GM18519 (cell line): Measurements from ENCODE around the gene ATP6V1D.
"Not testable (repeated sequence)": the region's sequence is repeated elsewhere in the genome, so short reads cannot be mapped to it uniquely, and the experiment has no call there.

Experiments used
- ATAC-seq: cut with Tn5 transposase; IDR thresholded peaks from one replicate; pipeline ENCODE4 v1.9.1; 2021; ENCODE audit warnings: mild to moderate bottlenecking, moderate library complexity; ENCODE audit not compliant: unreplicated experiment, low FRiP score

ATP6V1D gene

DNA sequence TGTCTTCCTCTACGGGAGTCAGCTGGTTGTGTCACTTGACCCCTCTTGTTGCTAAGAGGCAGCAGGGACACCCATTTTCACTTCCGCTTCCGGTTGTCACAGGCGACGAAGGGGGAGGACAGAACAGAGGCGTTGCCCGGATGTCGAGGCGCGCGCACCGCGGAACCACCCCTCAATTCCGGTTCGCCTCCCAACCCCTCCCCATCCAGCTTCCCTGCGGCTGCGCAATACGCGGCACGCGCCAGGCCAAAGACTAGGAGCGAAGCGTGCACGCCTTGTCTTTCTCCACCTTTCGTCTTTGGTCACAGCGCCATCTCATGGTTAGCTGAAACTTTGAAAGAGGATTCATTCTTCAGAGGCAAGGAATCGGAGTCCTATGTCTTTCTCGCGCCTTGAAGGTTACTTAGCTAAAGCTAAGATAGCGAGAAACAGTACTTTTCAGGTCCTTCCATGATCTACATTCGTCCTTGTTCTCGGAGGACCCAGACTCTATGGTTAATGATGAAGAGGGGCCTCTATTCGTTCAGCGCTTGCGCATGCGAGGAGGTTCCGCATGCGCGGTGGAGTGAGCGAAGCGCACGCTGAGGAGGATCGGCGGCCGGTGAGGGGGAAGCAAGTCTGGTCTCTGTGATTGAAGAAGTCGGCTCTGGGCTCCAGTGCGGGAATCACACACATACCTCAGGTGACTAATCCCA, at the start of gene ATP6V1D, which contains the start of gene EIF2S1:
Gene ATP6V1D, minus strand, starts transcription at position 30 of the 695 bp plus-strand sequence. CDS start 106 bp downstream, outside the sequence.
Gene EIF2S1, plus strand, starts transcription at position 554 of the 695 bp plus-strand sequence. CDS start 4,440 bp downstream, outside the sequence.
- ATAC-seq, result peak; percentile 75

DNA sequence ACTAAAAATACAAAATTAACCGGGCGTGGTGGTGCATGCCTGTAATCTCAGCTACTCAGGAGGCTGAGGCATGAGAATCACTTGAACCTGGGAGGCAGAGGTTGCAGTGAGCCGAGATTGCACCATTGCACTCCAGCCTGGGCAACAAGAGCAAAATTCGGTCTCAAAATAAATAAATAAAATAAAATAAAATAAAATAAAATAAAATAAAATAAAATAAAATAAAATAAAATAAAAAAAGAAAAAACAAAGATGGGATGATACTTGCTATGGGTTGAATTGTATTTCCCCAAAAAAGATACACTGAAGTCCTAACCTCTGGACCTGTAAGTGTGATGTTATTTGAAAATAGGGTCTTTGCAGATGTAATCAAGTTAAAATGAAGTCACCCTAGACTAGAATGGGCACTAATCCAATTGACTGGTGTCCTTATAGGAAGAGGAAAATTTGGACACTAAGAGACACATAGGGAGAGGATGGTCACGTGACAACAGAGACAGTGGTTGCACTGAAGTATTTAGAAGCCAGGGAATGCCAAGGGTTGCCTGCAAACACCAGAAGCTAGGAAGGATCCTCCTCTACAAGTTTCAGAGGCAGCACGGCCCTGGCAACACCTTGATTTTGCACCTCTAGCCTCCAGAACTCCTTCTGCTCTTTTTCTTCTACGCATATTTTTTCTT, 48.7 kb upstream of the ATP6V1D start:
- ATAC-seq, result not testable (repeated sequence)

DNA sequence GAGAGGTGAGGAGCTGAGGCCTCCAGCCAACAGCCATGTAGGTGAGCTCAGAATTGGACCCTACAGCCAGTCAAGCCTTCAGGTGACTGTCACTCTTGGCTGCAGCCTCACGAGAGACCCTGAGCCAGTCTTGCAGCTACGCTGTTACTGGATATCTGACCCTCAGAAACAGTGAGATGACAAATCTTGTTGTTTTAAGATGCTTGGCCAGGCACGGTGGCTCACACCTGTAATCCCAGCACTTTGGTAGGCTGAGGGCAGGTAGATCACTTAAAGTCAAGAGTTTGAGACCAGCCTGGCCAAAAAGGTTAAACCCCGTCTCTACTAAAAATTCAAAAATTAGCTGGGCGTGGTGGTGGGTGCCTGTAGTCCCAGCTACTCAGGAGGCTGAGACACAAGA, 46.2 kb upstream of the ATP6V1D start:
- ATAC-seq, result no peak

DNA sequence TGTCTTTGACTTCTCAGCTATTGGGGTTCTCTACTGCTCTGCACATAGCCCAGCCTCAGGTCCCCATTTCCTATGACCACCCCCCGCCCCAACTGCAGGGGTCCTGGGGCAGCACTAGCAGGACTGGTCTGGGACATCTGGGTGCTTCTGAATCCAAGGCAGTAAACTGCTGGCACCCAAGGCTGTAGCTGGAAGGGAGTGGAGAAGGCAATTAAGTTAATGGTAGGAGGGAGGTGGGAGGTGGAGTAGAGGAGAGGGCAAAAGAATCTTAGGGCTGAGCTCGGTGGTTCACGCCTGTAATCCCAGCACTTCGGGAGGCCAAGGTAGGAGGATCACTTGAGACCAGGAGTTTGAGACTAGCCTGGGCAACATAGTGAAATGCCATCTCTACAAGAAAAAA, 40.8 kb upstream of the ATP6V1D start:
- ATAC-seq, result no peak

DNA sequence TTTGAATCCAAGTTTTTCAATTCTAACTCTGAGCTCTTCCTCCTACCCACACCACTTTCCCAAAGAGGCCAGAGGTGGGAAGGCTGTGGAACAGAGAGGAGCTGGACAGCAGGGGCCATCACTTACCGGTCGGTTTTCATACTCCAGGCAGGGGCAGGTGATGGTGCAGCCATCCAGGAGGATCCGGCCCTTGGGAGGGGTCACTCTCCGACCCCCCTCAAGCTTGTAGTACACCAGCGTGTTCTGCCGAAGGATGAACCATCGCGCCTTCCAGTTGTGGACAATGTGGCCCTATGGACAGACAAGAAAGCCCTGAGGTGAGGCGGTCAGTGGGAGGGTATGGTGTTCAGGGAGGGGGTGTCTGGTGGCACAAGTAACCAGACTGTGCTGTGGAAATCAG, 37.9 kb upstream of the ATP6V1D start:
- ATAC-seq, result no peak

DNA sequence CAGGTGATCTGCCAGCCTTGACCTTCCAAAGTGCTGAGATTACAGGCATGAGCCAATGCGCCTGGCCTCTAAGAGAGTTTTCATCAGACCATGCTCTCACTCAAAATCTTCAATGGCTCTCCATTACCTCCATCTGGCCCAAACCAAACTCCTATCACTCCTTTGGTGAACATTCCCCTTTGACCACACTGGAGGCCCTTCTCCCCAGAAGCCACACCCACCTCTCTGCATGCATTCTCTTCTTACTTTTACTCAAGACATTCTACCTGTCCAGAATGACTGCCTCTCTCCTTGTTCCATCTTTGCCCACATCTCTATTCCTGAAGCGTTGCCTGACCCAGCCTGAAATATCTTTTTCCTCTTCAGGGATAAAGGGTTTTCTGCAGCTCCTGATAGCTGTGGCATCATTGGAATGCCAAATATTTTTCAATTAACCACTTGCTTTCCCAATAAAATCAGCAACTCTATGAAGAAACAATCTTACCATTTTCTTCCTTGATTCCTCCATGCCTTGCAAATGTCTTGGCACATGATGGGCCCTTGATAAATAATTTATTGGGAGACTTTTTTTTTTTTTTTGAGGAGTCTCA, 36.9 kb upstream of the ATP6V1D start:
- ATAC-seq, result no peak

DNA sequence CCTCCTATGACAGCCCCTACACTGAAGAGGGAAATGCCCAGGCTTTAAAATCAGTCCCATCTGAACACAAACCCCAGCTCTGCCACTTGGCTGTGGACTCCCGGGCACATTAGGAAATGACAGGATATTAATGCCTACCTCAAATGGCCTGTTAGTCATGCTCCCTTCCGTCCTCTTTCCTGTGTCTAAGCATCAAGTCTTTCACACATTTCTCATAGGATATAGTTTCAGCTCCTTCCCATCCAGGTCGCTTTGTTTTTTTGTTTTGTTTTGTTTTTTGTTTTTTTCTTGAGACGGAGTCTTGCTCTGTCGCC, 36.2 kb upstream of the ATP6V1D start:
- no peak for ATAC-seq

DNA sequence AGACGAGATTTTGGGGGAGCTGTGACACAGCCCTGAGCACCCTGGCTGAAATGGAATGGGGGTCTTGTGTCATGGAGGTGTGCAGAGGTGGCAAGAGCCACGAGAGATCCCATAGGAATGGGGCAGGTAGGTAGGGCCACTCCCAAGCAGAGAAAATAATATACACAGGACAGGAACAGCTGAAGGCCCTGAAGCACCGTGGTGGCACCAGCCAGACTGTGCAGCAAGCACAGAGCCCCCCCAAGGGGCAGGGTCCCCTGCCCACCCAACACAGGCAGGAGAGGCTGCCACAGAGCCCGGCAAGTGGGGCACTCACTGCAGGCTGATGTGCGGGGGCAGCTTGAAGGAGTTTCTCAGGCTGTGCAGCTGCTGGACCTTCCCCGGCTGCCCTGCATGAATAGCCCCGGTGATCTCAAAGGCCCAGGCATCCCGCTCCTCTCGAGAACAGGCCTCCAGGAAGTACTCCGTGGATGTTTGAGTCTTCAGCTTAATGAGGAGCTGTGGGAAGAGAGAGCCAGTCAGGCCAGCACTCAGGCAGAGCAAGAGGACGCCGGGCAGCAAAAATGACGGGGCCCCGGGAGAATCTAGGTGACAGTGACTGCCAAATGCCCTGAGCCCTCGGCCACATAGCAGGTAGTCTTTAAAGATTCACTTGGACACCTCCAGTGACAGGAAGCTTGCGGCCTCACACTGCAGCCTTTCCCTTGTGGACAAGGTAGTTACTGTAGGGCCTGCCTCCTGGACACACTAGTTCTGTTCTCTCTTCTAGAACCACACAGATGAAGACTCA, 35.7 kb upstream of the ATP6V1D start:
- no peak for ATAC-seq

DNA sequence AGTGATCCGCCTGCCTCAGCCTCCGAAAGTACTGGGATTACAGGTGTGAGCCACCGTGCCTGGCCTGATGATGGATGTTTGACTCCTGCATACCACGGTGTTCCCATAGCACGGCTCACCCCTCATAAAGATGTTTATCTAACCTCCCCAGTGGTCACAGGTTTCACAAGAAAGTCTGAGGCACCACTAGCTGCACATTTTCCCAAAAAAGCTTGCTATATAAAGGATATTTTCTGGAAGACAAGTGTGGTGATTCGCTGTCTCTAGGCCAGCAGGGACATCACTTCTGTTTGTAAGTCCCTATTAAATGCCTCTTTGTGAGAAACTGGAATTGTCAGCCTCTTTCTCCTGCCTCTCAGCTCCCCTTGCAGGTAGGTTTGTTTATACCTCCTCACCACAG, 34.1 kb upstream of the ATP6V1D start:
- ATAC-seq, result no peak

DNA sequence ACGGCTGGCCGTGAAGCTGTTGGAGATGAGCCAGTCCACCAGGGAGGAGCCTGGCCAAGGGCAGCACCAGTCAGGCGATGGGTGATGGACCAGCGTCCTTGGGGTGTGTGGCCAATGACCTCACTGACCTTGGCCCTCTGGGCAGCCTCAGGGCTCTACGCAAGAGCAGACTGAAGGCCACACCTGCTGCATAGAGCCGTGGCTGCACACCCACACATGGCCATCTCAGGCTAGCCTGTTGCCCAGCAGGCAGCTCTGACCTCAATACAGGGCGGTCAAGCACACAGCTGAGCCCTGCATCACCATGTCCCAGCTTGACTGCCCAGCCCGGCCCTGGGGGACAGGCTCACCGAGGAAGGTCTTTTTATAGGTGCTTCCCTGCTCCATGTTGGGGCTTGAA, 33.2 kb upstream of the ATP6V1D start:
- no peak for ATAC-seq

DNA sequence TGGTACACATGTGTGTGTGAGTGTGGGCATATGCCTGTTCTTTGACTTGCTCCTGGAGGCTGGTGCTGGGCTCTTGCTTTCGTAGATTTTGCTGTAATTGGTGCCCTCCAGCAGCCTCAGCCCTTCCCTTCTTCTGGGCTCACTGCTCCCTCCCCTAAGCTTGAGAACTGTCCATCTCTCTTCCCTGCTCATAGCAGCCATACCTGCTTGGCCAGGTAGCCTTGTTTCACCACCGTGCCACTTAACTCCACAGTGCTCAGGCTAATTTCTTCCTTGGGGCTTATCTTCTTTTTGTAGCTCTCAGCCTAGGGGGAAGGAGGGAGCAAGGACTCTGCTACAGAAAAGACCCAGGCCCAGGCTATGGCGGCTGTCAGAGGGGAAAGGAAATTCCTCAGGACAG, 32.5 kb upstream of the ATP6V1D start:
- no peak for ATAC-seq

DNA sequence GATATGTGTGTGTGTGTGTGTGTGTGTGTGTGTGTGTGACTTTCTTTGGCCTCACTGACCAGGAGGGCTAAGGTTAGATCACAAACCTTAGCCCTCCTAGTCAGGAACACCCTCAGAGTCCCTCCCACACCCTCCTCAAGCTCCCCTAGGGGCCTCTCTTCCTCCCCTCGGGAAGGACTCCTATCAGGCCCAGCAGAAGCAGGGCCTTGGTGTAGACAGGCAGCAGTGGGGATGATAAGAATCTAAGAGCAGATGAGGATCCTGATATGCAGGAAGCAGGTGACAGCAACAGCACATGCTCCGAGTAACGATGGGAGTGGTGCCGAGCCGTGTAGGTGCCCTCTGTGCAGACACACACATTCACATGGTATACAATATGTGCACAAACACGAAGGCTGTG, 31.7 kb upstream of the ATP6V1D start:
- no peak for ATAC-seq

DNA sequence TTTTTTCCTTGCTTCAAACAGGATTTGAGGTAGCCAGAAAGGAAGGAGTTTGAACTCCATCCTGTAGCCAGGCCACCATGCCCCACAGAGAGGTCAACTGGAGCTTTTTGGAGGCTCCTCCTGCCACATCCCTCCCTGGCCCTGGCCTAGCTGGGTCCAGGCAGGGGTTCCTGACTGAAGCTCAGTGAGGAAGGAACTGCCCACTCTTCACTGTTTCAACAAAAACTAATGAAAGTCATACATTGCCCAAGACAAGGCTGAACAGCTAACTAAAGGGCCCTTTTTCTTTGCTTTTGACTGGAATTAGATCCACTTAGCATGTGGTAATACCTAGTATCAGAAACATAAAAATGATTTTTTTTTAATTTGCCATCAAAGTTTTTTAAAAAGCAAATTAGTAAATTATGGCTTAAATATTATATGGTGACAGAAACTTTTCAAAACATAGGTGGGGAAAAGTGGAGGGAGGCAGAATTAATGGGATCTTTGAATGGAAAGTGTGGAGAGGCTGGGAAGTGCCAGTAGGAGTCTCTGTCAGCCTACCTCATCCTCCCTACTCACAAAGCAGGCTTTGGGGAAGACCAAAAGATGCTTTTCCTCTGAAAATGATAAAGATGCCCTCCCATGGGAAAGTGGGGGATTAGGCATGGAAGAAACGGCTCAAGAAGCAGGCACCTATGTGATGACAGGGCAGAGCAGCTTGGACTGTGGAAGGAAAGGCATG, 30.4 kb upstream of the ATP6V1D start:
- no peak for ATAC-seq

DNA sequence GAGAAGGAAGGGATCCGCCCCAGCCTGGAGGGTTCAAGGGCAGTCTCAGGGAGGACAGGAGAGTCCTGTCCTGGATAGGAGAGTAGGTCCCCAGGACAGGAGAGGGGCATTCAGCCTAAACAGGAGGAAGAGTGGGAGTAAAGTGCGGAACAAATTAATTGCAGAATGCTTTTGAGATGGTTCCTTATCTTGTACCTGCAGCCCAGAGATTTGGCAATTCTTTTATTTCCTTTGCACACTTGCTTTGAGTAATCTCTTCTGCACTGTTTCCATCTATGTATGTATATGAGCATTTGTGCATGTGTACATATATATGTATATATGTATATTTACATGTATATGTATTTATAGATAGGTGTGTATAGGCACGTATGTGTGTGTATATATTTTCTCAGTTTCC, 29.7 kb upstream of the ATP6V1D start:
- no peak for ATAC-seq

DNA sequence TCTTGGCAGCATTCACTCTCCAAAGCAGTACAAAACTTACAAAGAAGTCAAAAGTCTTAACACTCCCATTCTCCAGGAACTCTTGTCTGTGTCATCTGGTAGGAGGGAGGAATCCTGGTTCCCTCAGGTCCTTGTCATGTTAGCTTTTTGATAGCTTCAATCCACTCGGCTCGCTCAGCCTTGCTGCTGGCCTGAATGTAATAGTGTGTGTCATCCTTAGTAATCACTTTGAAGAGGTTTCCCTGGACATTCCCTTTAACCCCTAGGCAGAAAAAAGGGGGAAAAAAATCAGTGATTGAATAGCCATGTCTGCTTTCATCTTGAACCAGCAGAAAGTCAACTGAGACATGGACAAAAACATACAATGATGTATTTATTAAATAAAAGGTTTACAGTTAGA, 27.6 kb upstream of the ATP6V1D start:
- no peak for ATAC-seq

DNA sequence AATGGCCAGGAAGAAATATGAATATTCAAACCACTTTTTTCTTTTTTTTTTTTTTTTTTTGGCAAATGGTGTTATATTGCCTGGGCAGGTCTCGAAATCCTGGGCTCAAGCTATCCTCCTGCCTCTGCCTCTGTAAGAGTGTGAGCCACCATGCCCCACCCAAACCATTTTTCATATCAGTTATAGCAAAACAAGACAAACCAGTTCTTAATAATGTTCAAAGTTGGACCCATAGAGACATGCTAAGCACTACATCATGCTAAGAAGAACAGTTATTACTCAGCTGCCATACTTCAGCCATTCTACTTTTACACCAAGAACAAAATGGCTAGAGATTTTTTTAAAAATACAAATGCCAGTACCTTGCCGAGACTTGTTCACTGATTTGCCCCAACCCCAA, 26.0 kb upstream of the ATP6V1D start:
- no peak for ATAC-seq

DNA sequence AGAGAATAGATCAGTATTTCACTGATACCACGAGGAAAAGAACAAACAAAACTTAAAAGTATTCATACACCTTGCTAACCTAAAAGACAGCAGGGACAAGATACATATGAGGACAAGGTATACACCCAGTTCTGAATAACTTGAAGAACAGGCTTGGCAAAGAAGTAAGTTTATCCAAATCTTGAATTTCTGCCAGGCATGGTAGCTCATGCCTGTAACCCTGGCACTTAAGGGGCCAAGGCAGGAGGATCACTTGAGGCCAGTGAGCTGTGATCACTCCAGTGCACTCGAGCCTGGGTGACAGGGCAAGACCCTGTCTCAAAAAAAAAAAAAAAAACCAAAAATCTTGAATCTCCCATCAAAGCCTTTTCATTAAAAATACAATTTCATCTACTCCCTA, 25.5 kb upstream of the ATP6V1D start:
- no peak for ATAC-seq

DNA sequence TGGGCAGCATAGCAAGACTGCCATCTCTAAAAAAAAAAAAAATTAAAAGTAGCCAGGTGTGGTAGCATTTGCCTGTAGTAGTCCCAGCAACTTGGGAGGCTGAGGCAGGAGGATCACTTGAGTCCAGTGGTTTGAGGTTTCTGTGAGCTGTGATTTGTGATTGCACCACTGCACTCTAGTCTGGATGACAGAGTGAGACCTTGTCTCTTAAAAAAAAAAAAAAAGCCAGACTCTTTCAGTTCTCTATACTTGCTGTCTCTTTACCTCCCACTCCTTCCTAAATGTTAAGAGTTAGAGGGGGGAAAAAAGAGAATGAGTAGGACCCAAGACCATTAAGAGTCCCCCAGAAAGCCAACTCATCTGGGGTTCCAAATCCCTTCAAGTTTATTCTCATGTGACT, 18.3 kb upstream of the ATP6V1D start:
- no peak for ATAC-seq

DNA sequence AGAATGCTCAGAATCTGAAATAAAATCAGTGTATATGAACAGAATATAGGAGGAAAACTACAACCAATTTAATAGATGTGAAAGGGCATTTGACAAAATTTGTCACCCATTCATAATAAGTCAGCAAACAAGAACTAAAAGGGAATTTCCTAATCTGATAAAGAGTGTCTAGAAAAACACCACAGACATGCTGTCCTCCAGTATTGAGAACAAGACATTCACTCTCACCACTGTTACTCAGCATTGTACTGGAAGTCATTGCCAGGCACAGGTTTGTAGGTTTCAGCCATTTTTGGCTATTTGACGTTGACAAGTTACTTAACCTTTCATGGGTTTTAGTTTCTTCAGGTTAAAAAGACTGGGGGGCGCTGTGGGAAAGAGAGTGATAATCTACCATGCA, 13.7 kb upstream of the ATP6V1D start:
- no peak for ATAC-seq

DNA sequence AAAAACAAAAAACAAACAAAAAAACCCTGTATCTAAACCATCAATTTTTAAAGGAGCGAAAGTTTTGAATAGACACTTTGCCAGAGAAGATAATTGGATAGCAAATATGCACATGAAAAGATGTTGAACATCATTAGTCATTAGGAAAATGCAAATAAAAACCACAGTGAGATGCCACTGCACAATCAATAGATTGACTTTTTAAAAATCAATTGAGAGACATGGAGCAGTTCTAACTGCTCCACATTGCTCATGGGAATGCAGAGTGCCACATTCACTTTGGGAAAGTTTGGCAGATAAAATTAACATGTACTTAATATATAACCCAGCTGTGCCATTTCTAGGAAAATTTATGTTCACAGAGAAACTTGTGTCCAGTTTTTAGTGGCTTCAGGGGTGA, 13.2 kb upstream of the ATP6V1D start:
- no peak for ATAC-seq
